ENCODE measurements around the gene FCGR1A. TPM values are rescaled to one million over a fixed set of nuclear protein-coding genes. Genes with fewer than 3 reads are reported as not detected.
"Not testable (repeated sequence)": the region's sequence is repeated elsewhere in the genome, so short reads cannot be mapped to it uniquely, and the experiment has no call there.

FCGR1A gene
- total and polyA plus RNA-seq, 2 donors (not counting 3 experiments of a cell fraction or from before 2014, with no cell fraction given) = not detected

GRCh38 chr1:149841149-149841548 lies 58.7 kb downstream of the FCGR1A start:
- H3K27me3 ChIP-seq (ENCODE audit: control insufficient read depth in 2 of 2, insufficient read depth in 2 of 2, low read length in 2 of 2); H4K20me1 ChIP-seq (replicated peaks; ENCODE audit: control insufficient read depth, extremely low read depth, insufficient read depth, low read length); intact Hi-C loops (cut with micrococcal nuclease); H3K4me3 ChIP-seq (replicated peaks in 1 of 3; ENCODE audit: insufficient read depth in 1 of 3, low read depth in 1 of 3, low read length in 3 of 3); BruUV-seq (replicated peaks); H3K27ac ChIP-seq (ENCODE audit: insufficient read depth, low read depth, low read length); DNase-seq (ENCODE audit: low read depth, low spot score); H3K36me3 ChIP-seq (ENCODE audit: control insufficient read depth in 2 of 2, extremely low read depth in 1 of 2, insufficient read depth in 2 of 2, low read length in 2 of 2); H3K4me2 ChIP-seq (ENCODE audit: insufficient read depth, low read length); H3K9me3 ChIP-seq (replicated peaks; ENCODE audit: control insufficient read depth, insufficient read depth, low read length); CTCF ChIA-PET; POLR2A ChIA-PET; dilution Hi-C loops (cut with MboI; ENCODE audit: extremely low pct_ligation_motif_present, low sequenced_read_pairs); H3K9ac ChIP-seq (replicated peaks; ENCODE audit: extremely low read depth, insufficient read depth, low read length); H3K9me1 ChIP-seq (replicated peaks; ENCODE audit: control insufficient read depth, extremely low read depth, insufficient read depth, low read length); H2AFZ ChIP-seq (ENCODE audit: low read depth, low read length): not testable (repeated sequence)
- Histone ChIP-seq H3K4me1 (ENCODE audit: control insufficient read depth, extremely low read depth, insufficient read depth, low read length) (peaks cover 12% of the 10 kb centered on the region), H3K79me2 (ENCODE audit: control insufficient read depth, insufficient read depth, low read length) (peaks cover 11% of the 10 kb centered on the region)
- FAIRE-seq = peak; percentile 100

Other genes starting within 250 kb of the FCGR1A start
- gene PPIAL4C, start 198.8 kb upstream of the FCGR1A start, total RNA-seq = not detected in 2 replicates
- not detected in 2 replicates for gene PPIAL4C, start 198.8 kb upstream of the FCGR1A start, polyA plus RNA-seq
- gene BOLA1, start 116.9 kb downstream of the FCGR1A start, total RNA-seq = 7.0 and 10.8 TPM in 2 replicates
- gene BOLA1, start 116.9 kb downstream of the FCGR1A start, polyA plus RNA-seq = 12.2 and 16.1 TPM in 2 replicates
- 3.9 and 5.4 TPM in 2 replicates for gene SV2A, start 135.2 kb downstream of the FCGR1A start, total RNA-seq
- 2.9 and 3.0 TPM in 2 replicates for gene SV2A, start 135.2 kb downstream of the FCGR1A start, polyA plus RNA-seq
- 68.7 and 74.4 TPM in 2 replicates for gene SF3B4, start 145.1 kb downstream of the FCGR1A start, total RNA-seq
- gene SF3B4, start 145.1 kb downstream of the FCGR1A start, polyA plus RNA-seq = 61.2 and 62.7 TPM in 2 replicates
- 7.8 and 11.2 TPM in 2 replicates for gene MTMR11, start 154.2 kb downstream of the FCGR1A start, total RNA-seq
- 14.4 and 16.9 TPM in 2 replicates for gene MTMR11, start 154.2 kb downstream of the FCGR1A start, polyA plus RNA-seq
- 21.1 and 22.8 TPM in 2 replicates for gene OTUD7B, start 228.0 kb downstream of the FCGR1A start, total RNA-seq
- gene OTUD7B, start 228.0 kb downstream of the FCGR1A start, polyA plus RNA-seq = 3.2 and 4.3 TPM in 2 replicates

Measured in endothelial cell of umbilical vein (primary cell).